ENCODE results near the gene CHST8.

The CHST8 gene

GRCh38 chr19:33766623-33767022, 144.9 kb downstream of the CHST8 start:
- H3K27me3 ChIP-seq (replicated peaks in 2 of 5; ENCODE audit: control insufficient read depth in 4 of 5, insufficient read depth in 5 of 5, low read length in 4 of 5): peaks cover 0 to 11% (median 5%) of the 10 kb centered on the region in 5 experiments
- POLR2A ChIA-PET: no interaction called here
- WGBS (ENCODE audit: insufficient coverage): 81% methylated on average over 13 of the region's 13 CpGs

DNA sequence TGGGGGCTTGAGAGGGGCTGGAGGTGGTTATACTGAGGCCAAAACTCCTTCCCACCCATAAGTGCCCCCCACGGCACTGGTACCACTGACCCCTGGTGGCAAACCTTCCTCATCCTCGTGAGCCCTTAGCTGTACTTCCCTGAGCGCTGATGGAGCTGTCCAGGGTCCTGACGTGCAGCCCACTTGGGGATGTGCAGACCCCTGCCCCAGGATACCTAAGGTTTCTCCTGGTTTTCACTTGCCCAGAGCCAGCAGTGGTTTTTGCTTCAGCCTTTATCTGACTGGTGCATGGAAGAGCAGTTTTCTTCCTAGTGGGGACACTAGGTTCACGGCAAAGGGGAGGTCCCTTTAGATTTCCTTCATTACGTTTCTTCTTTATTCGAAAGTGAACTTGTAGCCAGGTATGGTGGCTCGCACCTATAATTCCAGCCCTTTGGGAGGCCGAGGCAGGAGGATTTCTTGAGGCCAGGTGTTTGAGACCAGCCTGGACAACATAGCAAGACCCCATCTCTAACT, 146.2 kb downstream of the CHST8 start:
- peak; percentile 58 to 80 (median 77) for DNase-seq
- H3K4me3 ChIP-seq (ENCODE audit: control insufficient read depth in 1 of 7, extremely low read depth in 1 of 7, insufficient read depth in 4 of 7, low read depth in 2 of 7, low read length in 6 of 7): no peak overlapping the region
- H3K4me1 ChIP-seq (ENCODE audit: control extremely low read depth in 1 of 4, control insufficient read depth in 4 of 4, insufficient read depth in 4 of 4, low read length in 3 of 4): no peaks in the 10 kb centered on the region
- H3K36me3 ChIP-seq (ENCODE audit: control insufficient read depth in 4 of 4, insufficient read depth in 4 of 4, low read length in 3 of 4): no peaks in the 10 kb centered on the region
- H3K27ac ChIP-seq (ENCODE audit: insufficient read depth in 1 of 2, low read depth in 1 of 2, low read length in 2 of 2, poor library complexity in 1 of 2, severe bottlenecking in 2 of 2): no peak overlapping the region
- ChIA-PET CTCF (interaction anchor here (1.3 to 7.9 kb wide), 6 partner anchors 12 to 351 kb away, joined by 4 to 53 read pairs (median 6); no protein-coding TSS in a partner anchor), POLR2A (no interaction called here)
- peaks cover 0 to 11% (median 2%) of the 10 kb centered on the region in 5 experiments for H3K27me3 ChIP-seq (replicated peaks in 2 of 5; ENCODE audit: control insufficient read depth in 4 of 5, insufficient read depth in 5 of 5, low read length in 4 of 5)
- 42% methylated on average over 8 of the region's 9 CpGs for WGBS (ENCODE audit: insufficient coverage)
- no peaks in the 10 kb centered on the region for H3K9me3 ChIP-seq (ENCODE audit: control extremely low read depth in 1 of 5, control insufficient read depth in 4 of 5, insufficient read depth in 2 of 5, low read depth in 1 of 5, low read length in 4 of 5)

More at GRCh38 chr19:33766623-33767022, 144.9 kb downstream of the CHST8 start:
- Histone ChIP-seq H3K36me3 (ENCODE audit: control insufficient read depth in 4 of 4, insufficient read depth in 4 of 4, low read length in 3 of 4) (no peaks in the 10 kb centered on the region), H3K27ac (ENCODE audit: insufficient read depth in 1 of 2, low read depth in 1 of 2, low read length in 2 of 2, poor library complexity in 1 of 2, severe bottlenecking in 2 of 2) (no peak overlapping the region), H3K9me3 (ENCODE audit: control extremely low read depth in 1 of 5, control insufficient read depth in 4 of 5, insufficient read depth in 2 of 5, low read depth in 1 of 5, low read length in 4 of 5) (no peaks in the 10 kb centered on the region), H3K4me1 (ENCODE audit: control extremely low read depth in 1 of 4, control insufficient read depth in 4 of 4, insufficient read depth in 4 of 4, low read length in 3 of 4) (no peaks in the 10 kb centered on the region), H3K4me3 (ENCODE audit: control insufficient read depth in 1 of 7, extremely low read depth in 1 of 7, insufficient read depth in 4 of 7, low read depth in 2 of 7, low read length in 6 of 7) (no peak overlapping the region)
- CTCF ChIA-PET: interaction anchor here (7.9 kb wide), 1 partner anchor 333 kb away, joined by 50 read pairs; no protein-coding TSS in a partner anchor
- no peak for DNase-seq

DNA sequence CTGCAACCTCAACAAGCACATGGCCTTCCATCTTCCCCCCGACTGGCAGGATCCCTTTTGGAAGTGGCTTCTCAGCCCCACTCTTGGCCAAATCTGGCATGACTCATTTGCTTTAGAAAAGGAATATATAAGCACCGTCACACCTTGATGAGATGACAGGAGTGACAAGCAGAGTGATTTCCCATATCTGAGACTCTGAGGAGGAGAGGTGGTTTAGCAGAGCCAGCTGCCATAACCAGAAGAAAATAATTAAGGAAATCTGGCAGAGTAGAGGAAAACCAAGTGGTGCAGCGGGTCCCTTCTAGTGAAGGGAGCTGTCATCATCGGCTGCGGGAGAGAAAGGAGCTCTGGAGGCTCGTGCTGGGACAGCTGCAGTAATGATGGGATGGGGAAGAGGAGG, 147.5 kb downstream of the CHST8 start:
- no peak for DNase-seq
- ChIA-PET CTCF (interaction anchor here (0.5 to 7.9 kb wide), 12 partner anchors 8 to 527 kb away, joined by 3 to 53 read pairs (median 4); no protein-coding TSS in a partner anchor), POLR2A (no interaction called here)
- 71% methylated on average over 5 of the region's 6 CpGs for WGBS (ENCODE audit: insufficient coverage)
- no peaks in the 10 kb centered on the region for H3K9me3 ChIP-seq (ENCODE audit: control extremely low read depth in 1 of 5, control insufficient read depth in 4 of 5, insufficient read depth in 2 of 5, low read depth in 1 of 5, low read length in 4 of 5)
- H3K27me3 ChIP-seq (replicated peaks in 2 of 5; ENCODE audit: control insufficient read depth in 4 of 5, insufficient read depth in 5 of 5, low read length in 4 of 5): peaks cover 0 to 11% (median 2%) of the 10 kb centered on the region in 5 experiments
- no peaks in the 10 kb centered on the region for H3K36me3 ChIP-seq (ENCODE audit: control insufficient read depth in 4 of 4, insufficient read depth in 4 of 4, low read length in 3 of 4)
- H3K4me3 ChIP-seq (ENCODE audit: control insufficient read depth in 1 of 7, extremely low read depth in 1 of 7, insufficient read depth in 4 of 7, low read depth in 2 of 7, low read length in 6 of 7): no peak overlapping the region
- no peak overlapping the region for H3K27ac ChIP-seq (ENCODE audit: insufficient read depth in 1 of 2, low read depth in 1 of 2, low read length in 2 of 2, poor library complexity in 1 of 2, severe bottlenecking in 2 of 2)
- no peaks in the 10 kb centered on the region for H3K4me1 ChIP-seq (ENCODE audit: control extremely low read depth in 1 of 4, control insufficient read depth in 4 of 4, insufficient read depth in 4 of 4, low read length in 3 of 4)

DNA sequence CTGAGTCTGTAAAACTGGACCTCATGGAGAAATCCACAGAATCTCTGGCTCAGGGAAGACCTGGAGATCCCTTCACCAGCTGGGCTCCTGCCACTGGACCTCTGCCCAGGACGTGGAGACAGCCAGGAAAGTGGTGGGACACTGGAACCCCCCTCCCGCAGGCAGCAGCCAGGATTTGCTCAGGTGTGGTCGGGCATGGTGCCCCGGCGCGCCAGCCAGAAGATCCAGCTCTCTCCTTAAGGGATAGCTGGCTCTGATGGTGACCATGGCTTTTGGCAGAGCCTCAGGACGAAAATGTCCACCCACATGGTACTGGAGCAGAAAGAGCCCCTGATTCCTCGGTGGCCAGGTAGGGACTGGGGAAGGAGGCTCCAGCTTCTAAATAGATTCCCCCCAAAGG, 148.4 kb downstream of the CHST8 start:
- Histone ChIP-seq H3K27ac (ENCODE audit: insufficient read depth in 1 of 2, low read depth in 1 of 2, low read length in 2 of 2, poor library complexity in 1 of 2, severe bottlenecking in 2 of 2) (no peak overlapping the region), H3K4me1 (ENCODE audit: control extremely low read depth in 1 of 4, control insufficient read depth in 4 of 4, insufficient read depth in 4 of 4, low read length in 3 of 4) (no peaks in the 10 kb centered on the region), H3K9me3 (ENCODE audit: control extremely low read depth in 1 of 5, control insufficient read depth in 4 of 5, insufficient read depth in 2 of 5, low read depth in 1 of 5, low read length in 4 of 5) (no peaks in the 10 kb centered on the region), H3K27me3 (replicated peaks in 2 of 5; ENCODE audit: control insufficient read depth in 4 of 5, insufficient read depth in 5 of 5, low read length in 4 of 5) (peaks cover 0 to 11% (median 5%) of the 10 kb centered on the region in 5 experiments), H3K4me3 (ENCODE audit: control insufficient read depth in 1 of 7, extremely low read depth in 1 of 7, insufficient read depth in 4 of 7, low read depth in 2 of 7, low read length in 6 of 7) (no peak overlapping the region), H3K36me3 (ENCODE audit: control insufficient read depth in 4 of 4, insufficient read depth in 4 of 4, low read length in 3 of 4) (no peaks in the 10 kb centered on the region)
- POLR2A ChIA-PET: no interaction called here
- 84% methylated on average over 8 of the region's 8 CpGs for WGBS (ENCODE audit: insufficient coverage)
- CTCF ChIA-PET: interaction anchor here (0.5 to 7.9 kb wide), 11 partner anchors 8 to 647 kb away, joined by 3 to 53 read pairs (median 7); no protein-coding TSS in a partner anchor
- no peak for DNase-seq

GRCh38 chr19:33771384-33772101, 149.8 kb downstream of the CHST8 start:
- H3K27me3 ChIP-seq (replicated peaks in 2 of 5; ENCODE audit: control insufficient read depth in 4 of 5, insufficient read depth in 5 of 5, low read length in 4 of 5): peaks cover 0 to 11% (median 5%) of the 10 kb centered on the region in 5 experiments
- DNase-seq: peak; percentile 55 to 78 (median 73)
- no peak overlapping the region for H3K27ac ChIP-seq (ENCODE audit: insufficient read depth in 1 of 2, low read depth in 1 of 2, low read length in 2 of 2, poor library complexity in 1 of 2, severe bottlenecking in 2 of 2)
- POLR2A ChIA-PET: no interaction called here
- WGBS (ENCODE audit: insufficient coverage): 32% methylated on average over 18 of the region's 19 CpGs
- CTCF ChIA-PET: interaction anchor here (0.6 to 7.9 kb wide), 14 partner anchors 9 to 535 kb away, joined by 3 to 53 read pairs (median 4); no protein-coding TSS in a partner anchor
- no peak overlapping the region for H3K4me3 ChIP-seq (ENCODE audit: control insufficient read depth in 1 of 7, extremely low read depth in 1 of 7, insufficient read depth in 4 of 7, low read depth in 2 of 7, low read length in 6 of 7)
- no peaks in the 10 kb centered on the region for H3K36me3 ChIP-seq (ENCODE audit: control insufficient read depth in 4 of 4, insufficient read depth in 4 of 4, low read length in 3 of 4)
- H3K4me1 ChIP-seq (ENCODE audit: control extremely low read depth in 1 of 4, control insufficient read depth in 4 of 4, insufficient read depth in 4 of 4, low read length in 3 of 4): no peaks in the 10 kb centered on the region
- H3K9me3 ChIP-seq (ENCODE audit: control extremely low read depth in 1 of 5, control insufficient read depth in 4 of 5, insufficient read depth in 2 of 5, low read depth in 1 of 5, low read length in 4 of 5): no peaks in the 10 kb centered on the region

DNA sequence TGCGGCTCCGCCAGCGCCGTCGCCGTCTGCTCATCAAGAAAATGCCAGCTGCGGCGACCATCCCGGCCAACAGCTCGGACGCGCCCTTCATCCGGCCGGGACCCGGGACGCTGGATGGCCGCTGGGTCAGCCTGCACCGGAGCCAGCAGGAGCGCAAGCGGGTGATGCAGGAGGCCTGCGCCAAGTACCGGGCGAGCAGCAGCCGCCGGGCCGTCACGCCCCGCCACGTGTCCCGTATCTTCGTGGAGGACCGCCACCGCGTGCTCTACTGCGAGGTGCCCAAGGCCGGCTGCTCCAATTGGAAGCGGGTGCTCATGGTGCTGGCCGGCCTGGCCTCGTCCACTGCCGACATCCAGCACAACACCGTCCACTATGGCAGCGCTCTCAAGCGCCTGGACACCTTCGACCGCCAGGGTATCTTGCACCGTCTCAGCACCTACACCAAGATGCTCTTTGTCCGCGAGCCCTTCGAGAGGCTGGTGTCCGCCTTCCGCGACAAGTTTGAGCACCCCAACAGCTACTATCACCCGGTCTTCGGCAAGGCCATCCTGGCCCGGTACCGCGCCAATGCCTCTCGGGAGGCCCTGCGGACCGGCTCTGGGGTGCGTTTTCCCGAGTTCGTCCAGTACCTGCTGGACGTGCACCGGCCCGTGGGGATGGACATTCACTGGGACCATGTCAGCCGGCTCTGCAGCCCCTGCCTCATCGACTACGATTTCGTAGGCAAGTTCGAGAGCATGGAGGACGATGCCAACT, 150.5 kb downstream of the CHST8 start:
- 95% methylated on average over 72 of the region's 72 CpGs for WGBS (ENCODE audit: insufficient coverage)
- no peak overlapping the region for H3K27ac ChIP-seq (ENCODE audit: insufficient read depth in 1 of 2, low read depth in 1 of 2, low read length in 2 of 2, poor library complexity in 1 of 2, severe bottlenecking in 2 of 2)
- CTCF ChIA-PET: interaction anchor here (1.2 to 7.9 kb wide), 5 partner anchors 339 to 536 kb away, joined by 3 to 53 read pairs (median 12); no protein-coding TSS in a partner anchor
- no peaks in the 10 kb centered on the region for H3K4me1 ChIP-seq (ENCODE audit: control extremely low read depth in 1 of 4, control insufficient read depth in 4 of 4, insufficient read depth in 4 of 4, low read length in 3 of 4)
- H3K36me3 ChIP-seq (ENCODE audit: control insufficient read depth in 4 of 4, insufficient read depth in 4 of 4, low read length in 3 of 4): no peaks in the 10 kb centered on the region
- POLR2A ChIA-PET: no interaction called here
- no peak overlapping the region for H3K4me3 ChIP-seq (ENCODE audit: control insufficient read depth in 1 of 7, extremely low read depth in 1 of 7, insufficient read depth in 4 of 7, low read depth in 2 of 7, low read length in 6 of 7)
- DNase-seq: no peak
- H3K27me3 ChIP-seq (replicated peaks in 2 of 5; ENCODE audit: control insufficient read depth in 4 of 5, insufficient read depth in 5 of 5, low read length in 4 of 5): peaks cover 0 to 11% (median 5%) of the 10 kb centered on the region in 5 experiments
- H3K9me3 ChIP-seq (ENCODE audit: control extremely low read depth in 1 of 5, control insufficient read depth in 4 of 5, insufficient read depth in 2 of 5, low read depth in 1 of 5, low read length in 4 of 5): no peaks in the 10 kb centered on the region
